Osteoblast (primary cell): ENCODE data around the gene ARL2. TPM values are rescaled to one million over a fixed set of nuclear protein-coding genes. Genes with fewer than 3 reads are reported as not detected.
A peak's percentile ranks its signal among the peaks of the same experiment; 100 is the strongest.

ENCODE experiments used
- DNase-seq: peaks from one replicate; pipeline ENCODE4 v3.0.0; 2011; ENCODE audit warnings: low spot score, mixed read lengths; ENCODE audit not compliant: insufficient read length; ENCODE audit errors: missing footprints
- H2AFZ ChIP-seq: 2 replicates; pipeline ENCODE4 v1.6.0; 2011; ENCODE audit warnings: mild to moderate bottlenecking, low read length
- H3K27ac ChIP-seq: 2 replicates; pipeline ENCODE4 v1.5.1; 2011; ENCODE audit warnings: mild to moderate bottlenecking, low read depth, low read length, moderate library complexity
- H3K27me3 ChIP-seq: 2 replicates; pipeline ENCODE4 v1.6.0; 2012; ENCODE audit warnings: mild to moderate bottlenecking, control low read depth, inconsistent platforms, low read length, moderate library complexity; ENCODE audit not compliant: insufficient read depth
- H3K36me3 ChIP-seq: 2 replicates; pipeline ENCODE4 v1.5.1; 2011; ENCODE audit warnings: mild to moderate bottlenecking, low read length, control low read depth, moderate library complexity; ENCODE audit not compliant: insufficient read depth
- H3K4me1 ChIP-seq: 2 replicates; pipeline ENCODE4 v1.5.1; 2011; ENCODE audit warnings: mild to moderate bottlenecking, low read length, control low read depth, moderate library complexity; ENCODE audit not compliant: insufficient read depth
- H3K4me2 ChIP-seq: 2 replicates; pipeline ENCODE4 v1.6.0; 2011; ENCODE audit warnings: mild to moderate bottlenecking, low read length; ENCODE audit not compliant: insufficient read depth
- H3K4me3 ChIP-seq: fragments of 200-600 bp; sonication (generic); 3 replicates; pipeline ENCODE4 v1.5.1; 2012; ENCODE audit warnings: mild to moderate bottlenecking, low read length, inconsistent platforms; ENCODE audit not compliant: insufficient read depth
- H3K79me2 ChIP-seq: 2 replicates; pipeline ENCODE4 v1.6.0; 2012; ENCODE audit warnings: mild to moderate bottlenecking, low read length, control low read depth, inconsistent platforms; ENCODE audit not compliant: insufficient read depth
- H3K9me3 ChIP-seq: 2 replicates; pipeline ENCODE4 v1.5.1; 2011; ENCODE audit warnings: low read depth, low read length, control low read depth
- H4K20me1 ChIP-seq: 2 replicates; pipeline ENCODE4 v1.6.0; 2012; ENCODE audit warnings: mild to moderate bottlenecking, low read length, control low read depth; ENCODE audit not compliant: insufficient read depth
- CTCF ChIP-seq: IDR thresholded peaks from 2 replicates; pipeline ENCODE4 v1.5.1; 2011; ENCODE audit warnings: mild to moderate bottlenecking, low read depth, low read length, moderate library complexity; ENCODE audit errors: extremely low read depth
- total RNA-seq: library from RNA; depleted of rRNA; stranded (reverse); fragments of >200 nt; gene quantifications from 2 replicates; pipeline ENCODE4 v1.2.3, GENCODE V29; 2012

ARL2 gene
- total RNA-seq, 1 donor = 78.5 TPM

DNA sequence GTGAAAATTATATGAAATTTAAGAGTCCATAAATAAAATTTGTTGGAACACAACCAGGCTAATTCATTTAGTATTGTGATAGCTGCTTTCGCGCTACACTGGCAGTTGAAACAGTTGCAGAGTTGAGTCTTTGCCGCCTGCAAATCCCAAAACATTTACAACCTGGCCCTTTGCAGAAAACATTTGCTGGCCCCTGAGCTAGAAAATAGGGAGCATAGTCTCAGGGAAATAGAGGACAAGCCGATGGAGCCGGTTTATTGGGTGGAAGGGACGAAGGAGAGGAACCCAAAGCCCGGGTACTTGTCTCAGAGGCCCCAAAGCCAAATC lies 26.5 kb downstream of the ARL2 start:
- Histone ChIP-seq H4K20me1 (no peaks in the 10 kb centered on the region), H3K27ac (peak overlapping the region; percentile 66), H3K79me2 (peaks cover 6% of the 10 kb centered on the region), H3K36me3 (peaks cover 6% of the 10 kb centered on the region), H3K4me1 (peaks cover 13% of the 10 kb centered on the region), H2AFZ (peak overlapping the region; percentile 94), H3K27me3 (no peaks in the 10 kb centered on the region), H3K4me3 (peak overlapping the region; percentile 85), H3K4me2 (peak overlapping the region; percentile 81), H3K9me3 (no peaks in the 10 kb centered on the region)
- DNase-seq = no peak
- no peak for TF ChIP-seq CTCF

DNA sequence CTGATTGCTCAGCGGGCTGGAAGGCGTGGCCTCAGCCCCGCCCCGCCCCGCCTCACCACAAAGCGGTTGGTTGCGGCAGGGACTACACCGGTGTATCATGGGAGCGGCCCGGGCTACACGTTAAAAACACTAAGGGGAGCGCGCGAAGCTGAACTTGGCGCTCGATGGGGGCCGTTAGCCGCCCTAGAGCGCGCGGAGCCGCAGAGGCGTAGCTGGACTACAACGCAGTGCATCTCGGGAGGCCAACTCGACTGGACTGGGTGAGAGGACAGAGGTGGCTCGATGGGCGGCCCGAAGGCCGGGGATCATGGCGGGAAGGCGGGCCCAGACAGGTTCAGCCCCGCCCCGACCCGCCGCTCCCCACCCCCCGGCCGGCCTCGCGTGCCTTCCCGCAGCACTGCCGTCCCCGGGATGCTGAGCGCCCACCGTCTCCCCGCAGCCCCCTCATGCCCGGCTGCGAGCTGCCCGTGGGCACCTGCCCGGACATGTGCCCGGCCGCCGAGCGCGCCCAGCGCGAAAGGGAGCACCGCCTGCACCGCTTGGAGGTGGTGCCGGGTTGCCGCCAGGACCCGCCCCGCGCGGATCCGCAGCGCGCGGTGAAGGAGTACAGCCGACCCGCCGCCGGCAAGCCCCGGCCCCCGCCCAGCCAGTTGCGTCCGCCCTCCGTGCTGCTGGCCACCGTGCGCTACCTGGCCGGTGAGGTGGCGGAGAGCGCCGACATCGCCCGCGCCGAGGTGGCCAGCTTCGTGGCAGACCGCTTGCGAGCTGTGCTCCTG lies 27.1 kb downstream of the ARL2 start, which contains the start of gene SAC3D1:
TSS of gene SAC3D1 (plus strand) at position 364 of the 776 bp plus-strand sequence. CDS start at position 447, 83 bp downstream.
- H3K79me2 ChIP-seq = peaks cover 6% of the 10 kb centered on the region
- peak; percentile 100 for DNase-seq
- peaks cover 13% of the 10 kb centered on the region for H3K4me1 ChIP-seq
- H3K4me2 ChIP-seq = peak within 1 kb of the TSS; percentile 81
- peak within 1 kb of the TSS; percentile 85 for H3K4me3 ChIP-seq
- TF ChIP-seq CTCF = no peak
- peaks cover 6% of the 10 kb centered on the region for H3K36me3 ChIP-seq
- H3K9me3 ChIP-seq = no peaks in the 10 kb centered on the region
- no peaks in the 10 kb centered on the region for H3K27me3 ChIP-seq
- H4K20me1 ChIP-seq = no peaks in the 10 kb centered on the region
- H2AFZ ChIP-seq = peak within 1 kb of the TSS; percentile 94
- peak within 1 kb of the TSS; percentile 66 for H3K27ac ChIP-seq

DNA sequence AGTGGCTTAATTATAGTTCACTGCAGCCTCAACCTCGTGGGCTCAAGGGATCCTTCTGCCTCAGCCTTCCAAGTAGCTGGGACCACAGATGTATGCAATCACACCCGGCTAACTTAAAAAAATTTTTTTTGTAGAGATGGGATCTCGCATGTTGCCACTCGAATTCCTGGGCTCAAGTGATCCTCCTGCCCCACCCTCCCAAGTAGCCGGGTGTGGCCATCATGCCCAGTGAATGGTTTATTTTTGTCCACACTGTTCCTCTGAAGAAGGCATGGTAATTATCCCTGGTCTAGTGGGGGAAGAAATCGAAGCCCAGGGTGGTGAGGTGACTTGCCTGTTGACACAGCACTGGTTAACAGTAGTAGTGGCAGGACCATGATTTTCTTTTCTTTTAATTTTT lies 28.9 kb downstream of the ARL2 start:
- TF ChIP-seq CTCF = no peak
- Histone ChIP-seq H3K27me3 (no peaks in the 10 kb centered on the region), H3K4me1 (peaks cover 21% of the 10 kb centered on the region), H3K79me2 (peaks cover 6% of the 10 kb centered on the region), H2AFZ (no peak overlapping the region), H4K20me1 (no peaks in the 10 kb centered on the region), H3K27ac (no peak overlapping the region), H3K36me3 (peaks cover 5% of the 10 kb centered on the region), H3K4me3 (no peak overlapping the region), H3K9me3 (no peaks in the 10 kb centered on the region), H3K4me2 (no peak overlapping the region)
- peak; percentile 4 for DNase-seq

GRCh38 chr11:65043881-65044501 lies 30.0 kb downstream of the ARL2 start:
- Histone ChIP-seq H3K27ac (no peak overlapping the region), H3K9me3 (no peaks in the 10 kb centered on the region), H3K36me3 (peaks cover 2% of the 10 kb centered on the region), H3K27me3 (no peaks in the 10 kb centered on the region), H3K4me2 (no peak overlapping the region), H3K4me3 (no peak overlapping the region), H3K79me2 (peaks cover 6% of the 10 kb centered on the region), H3K4me1 (peaks cover 21% of the 10 kb centered on the region), H2AFZ (no peak overlapping the region), H4K20me1 (no peaks in the 10 kb centered on the region)
- TF ChIP-seq CTCF = no peak
- peak; percentile 94 for DNase-seq
